ENCODE data around the gene GMPPB.
A peak's percentile ranks its signal among the peaks of the same experiment; 100 is the strongest.
"Not testable (repeated sequence)": the region's sequence is repeated elsewhere in the genome, so short reads cannot be mapped to it uniquely, and the experiment has no call there.

Gene GMPPB

DNA sequence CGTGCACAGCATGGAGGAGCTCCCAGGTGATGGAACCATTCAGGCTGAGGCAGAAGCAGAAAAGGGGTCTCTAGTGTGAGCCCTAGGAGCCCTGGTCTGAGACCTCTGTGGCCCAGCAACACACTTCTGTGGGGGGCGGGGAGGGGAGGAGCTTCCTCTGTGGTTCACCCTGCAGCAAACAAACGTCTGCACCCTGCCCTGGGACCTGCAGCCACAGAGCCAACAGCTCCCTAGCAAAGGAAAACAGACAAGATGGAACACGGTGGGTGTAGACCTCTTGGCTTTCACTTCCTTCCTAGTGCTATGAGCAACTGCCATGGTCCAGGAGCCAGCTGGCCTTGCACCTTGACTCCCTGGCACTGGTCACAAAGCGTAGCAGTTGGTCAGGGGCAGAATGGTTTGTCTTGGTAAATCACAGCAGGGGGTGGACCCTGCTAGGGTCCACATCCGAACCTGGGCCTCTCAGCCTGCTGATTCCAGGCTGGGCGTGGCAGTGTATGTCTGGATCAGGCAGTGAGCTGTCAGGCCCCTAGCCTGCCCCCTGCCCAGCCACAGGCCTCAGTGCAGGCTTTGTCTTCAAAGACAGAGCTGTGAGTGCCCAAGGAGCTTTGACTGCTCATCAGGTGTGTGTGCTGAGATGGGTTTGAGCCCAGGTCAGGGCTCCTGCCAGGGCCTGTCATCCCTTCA, 11.0 kb downstream of the GMPPB start:
- DNase-seq: no peak

DNA sequence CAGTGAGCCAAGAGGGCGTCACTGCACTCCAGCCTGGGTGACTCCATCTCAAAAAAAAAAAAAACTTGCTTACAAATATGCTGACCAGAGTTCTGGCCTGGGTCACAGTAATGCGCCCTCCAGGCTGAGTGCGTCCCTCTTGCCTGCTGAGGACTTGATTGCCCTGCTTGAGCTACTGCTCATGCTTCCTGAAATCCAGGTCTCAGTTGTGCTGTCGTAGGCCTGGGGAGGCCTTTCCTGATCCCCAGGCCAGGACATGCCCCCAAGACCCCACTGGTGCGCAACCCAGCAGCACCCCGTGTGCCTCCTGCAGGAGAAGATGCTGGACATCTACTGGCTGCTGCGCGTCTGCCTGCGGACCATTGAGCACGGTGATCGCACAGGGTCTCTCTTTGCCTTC, 11.6 kb downstream of the GMPPB start:
- no peak for DNase-seq

DNA sequence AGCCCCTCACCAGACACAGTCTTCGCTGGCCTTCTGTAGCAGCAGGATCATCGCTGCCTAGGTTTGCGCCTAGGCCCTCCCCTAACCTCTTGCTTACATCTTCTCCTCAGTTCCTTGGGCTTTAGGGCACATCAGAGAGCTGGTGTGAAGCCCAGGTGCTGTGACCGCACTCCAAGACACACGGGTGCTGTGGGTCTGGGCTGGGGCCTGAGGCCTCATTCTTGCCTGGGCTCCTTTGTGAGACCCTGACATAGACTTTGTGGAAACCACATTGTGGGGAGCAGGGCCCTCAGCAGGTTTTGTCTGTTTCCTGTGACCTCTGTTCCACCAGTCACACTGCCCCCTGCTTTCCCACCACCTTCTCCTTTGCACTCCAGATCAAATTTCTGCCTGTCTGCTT, 12.3 kb downstream of the GMPPB start:
- no peak for DNase-seq

DNA sequence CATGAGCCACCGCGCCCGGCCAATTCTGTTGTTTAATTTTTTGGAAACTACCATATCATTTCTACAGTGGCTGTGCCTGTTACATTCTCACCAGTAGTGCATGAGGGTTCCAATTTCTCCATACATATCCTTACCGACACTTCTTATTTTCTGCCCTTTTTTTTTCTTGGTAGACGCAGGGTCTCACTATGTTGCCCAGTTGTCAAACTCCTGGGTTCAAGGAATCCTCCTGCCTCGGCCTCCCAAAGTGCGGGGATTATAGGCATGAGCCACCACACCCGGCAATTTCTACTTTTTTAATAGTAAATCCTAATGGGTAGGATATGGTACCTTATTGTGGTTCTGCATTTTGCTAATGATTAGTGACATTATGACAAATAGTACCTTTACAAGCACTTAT, 13.9 kb downstream of the GMPPB start:
- no peak for DNase-seq

DNA sequence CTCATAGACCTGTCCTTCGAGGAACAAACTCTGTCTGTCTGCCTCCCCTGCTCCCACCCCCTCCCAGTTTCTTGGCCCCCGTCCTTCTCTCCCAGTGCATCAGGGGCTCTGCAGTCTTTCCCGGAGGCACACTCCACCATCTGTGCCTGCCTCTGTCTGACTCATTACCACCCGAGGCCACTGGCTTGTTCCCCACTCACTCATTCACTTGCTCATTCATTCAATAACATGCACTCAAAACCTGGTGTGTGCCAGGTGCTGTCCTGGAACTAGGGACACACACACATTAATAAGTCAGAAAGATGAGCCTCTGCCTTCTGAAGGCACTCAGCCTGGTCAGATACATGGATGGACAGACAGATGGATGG, 16.7 kb downstream of the GMPPB start:
- no peak for DNase-seq

DNA sequence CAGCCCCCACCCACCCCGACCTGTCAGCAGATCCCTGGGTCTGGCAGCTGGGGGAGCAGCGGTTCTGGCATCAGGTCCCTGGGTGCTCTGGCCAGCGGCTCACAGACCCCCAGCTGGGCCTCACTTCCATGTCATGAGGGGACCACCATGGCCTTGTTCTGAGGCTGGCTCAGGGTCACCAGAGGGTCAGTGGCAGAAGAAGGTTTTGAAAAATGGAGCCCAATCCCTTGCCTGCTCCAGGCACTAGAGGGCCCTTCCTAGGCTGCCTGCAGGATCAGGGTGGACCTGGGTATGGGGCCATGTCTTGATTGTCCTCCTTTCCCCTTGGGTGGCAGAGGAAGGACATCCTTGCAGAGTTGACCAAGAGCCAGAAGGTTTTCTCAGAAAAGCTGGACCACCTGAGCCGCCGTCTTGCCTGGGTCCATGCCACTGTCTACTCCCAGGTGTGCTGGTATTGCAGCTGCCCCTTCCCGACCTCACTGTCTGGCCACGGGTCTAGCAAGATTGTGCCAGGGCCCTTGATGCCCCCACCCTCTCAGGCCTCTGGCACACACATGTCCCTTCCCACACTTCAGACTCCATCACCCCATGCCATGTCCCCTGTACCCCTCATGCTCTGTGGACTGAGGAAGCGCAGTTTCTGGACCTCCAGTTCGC, 17.2 kb downstream of the GMPPB start:
- no peak for DNase-seq

DNA sequence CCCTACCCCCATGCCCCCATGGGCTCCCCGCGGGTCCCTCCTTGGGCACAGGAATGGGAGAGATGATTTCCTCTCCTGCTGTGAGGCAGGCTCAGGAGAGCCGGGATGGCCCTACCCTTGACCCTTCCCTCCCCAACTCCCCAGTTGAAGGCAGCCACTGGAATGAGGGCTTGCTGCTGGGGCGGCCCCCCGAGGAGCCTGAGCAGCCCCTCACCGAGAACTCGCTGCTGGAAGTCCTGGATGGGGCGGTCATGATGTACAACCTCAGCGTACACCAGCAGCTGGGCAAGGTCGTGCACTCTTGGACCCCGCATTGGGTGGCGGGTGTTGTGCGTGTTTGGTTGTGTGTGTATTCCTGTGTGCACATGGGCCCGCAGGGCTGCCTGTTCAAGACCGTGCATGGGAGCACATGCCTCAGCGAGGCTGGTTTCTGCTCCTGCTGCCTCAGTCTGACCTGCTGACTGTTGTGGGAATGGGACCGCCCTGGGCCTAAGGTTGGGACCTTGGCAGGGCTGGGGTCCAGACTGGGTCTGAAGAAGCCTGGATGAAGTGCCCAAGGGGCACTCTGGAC, 18.3 kb downstream of the GMPPB start:
- DNase-seq: no peak

DNA sequence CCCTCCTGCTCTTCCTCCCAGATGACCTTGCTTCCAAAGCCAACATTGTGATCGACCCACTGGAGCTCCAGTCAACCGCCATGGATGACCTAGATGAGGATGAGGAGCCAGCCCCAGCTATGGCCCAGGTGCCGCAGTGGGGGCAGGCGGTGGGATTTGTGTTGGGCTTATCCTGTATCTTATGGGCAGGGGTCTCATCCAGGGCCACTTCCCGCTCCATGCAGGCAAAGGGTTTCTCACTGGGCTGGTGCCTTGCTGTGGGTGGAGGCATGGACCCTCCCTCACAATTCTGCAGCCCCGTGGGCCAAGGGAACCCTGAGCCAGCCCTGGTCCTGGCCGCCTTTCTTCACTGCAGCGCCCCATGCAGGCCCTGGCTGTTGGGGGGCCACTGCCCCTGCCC, 19.1 kb downstream of the GMPPB start:
- no peak for DNase-seq

DNA sequence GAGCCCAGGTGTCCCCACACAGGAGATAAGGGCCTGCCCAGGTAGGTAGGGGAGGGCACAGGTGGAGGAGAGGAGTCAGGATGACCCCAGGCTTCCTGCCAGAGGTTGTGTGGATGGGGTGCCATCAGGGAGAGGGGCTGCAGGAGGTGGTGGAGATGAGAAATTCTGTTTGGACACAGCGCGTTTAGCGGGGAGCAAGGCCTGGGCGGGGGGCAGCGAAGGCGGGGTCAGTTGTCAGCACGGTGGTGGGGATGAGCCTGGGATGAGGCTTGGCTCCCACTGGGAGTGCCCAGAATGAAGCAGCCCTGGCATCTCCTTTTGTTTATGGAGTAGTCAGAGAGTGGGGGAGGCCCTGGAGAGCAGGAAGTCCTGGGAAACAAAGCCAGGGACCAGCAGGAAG, 19.8 kb downstream of the GMPPB start:
- DNase-seq: no peak

DNA sequence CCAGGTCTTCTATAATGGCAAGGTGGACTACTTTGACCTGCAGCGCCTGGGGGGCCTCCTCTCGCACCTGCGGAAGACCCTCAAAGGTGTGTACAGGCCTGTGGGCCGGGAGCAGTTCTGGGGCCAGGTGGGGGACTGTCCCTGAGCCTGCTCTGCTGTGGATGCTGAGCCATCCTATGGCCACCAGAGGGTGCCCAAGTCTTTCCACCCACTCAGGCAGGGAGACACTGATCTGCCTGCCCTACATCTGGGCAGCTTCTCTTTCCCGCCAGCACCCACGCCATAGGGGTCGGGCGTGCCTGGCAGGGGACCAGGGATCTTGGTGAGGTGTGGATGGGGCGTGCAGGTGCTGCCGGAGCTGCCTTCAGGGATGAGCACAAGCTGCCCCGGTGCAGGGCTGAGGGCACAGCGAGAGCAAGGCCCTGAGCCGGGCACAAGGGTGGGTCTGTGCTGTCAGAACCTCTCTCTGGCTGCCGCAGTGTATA, 20.3 kb downstream of the GMPPB start:
- DNase-seq: peak in 4 of 5 donors; percentile 33 to 66 (median 51)

DNA sequence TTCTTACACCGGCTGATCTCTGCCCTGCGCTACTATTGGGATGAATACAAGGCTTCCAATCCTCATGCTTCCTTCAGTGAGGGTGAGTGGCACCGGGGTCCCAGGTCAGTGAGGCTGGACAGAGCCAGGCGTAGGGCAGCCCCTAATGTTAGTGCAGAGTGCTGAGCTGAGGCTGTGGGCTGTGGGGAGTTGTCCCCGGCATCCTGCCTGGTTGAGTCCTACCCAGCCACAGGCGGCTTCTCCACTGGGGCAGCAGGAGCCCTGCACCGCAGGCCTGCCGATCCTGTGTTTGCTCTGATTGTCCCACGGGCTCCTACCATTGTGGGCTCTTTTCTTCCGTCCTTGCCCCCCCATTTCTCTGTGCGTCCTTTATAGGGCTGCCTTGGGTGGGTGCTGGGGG, 21.1 kb downstream of the GMPPB start:
- DNase-seq: no peak

DNA sequence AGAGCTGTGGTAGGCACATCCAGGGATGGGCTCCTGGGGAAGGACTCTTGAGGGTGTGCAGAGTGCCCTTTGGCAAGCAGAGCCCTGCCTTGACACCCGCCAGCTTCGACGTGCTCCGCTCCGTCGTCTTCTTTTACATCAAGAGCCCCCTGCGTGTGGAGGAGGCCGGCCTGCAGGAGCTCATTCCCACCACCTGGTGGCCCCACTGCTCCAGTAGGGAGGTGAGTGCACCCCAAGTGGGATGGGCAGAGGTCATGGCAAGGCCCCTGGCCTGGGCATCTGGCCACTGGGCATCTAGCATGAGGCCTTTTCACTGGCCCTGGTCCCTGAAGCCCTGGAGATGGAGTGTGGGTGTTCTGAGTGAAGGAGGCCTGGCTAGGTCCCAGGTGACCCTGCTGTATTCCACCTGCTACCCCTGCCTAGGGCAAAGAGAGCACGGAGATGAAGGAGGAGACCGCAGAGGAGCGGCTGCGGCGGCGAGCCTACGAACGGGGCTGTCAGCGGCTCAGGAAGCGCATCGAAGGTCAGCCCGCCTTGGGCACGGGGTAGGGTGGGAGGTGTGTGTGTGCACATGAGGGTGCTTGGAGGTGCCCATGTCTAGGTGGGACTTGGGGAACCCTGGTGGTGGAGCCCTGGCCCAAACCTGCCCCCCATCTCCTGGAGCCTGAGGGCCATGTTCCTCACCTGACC, 22.2 kb downstream of the GMPPB start:
- DNase-seq: no peak

DNA sequence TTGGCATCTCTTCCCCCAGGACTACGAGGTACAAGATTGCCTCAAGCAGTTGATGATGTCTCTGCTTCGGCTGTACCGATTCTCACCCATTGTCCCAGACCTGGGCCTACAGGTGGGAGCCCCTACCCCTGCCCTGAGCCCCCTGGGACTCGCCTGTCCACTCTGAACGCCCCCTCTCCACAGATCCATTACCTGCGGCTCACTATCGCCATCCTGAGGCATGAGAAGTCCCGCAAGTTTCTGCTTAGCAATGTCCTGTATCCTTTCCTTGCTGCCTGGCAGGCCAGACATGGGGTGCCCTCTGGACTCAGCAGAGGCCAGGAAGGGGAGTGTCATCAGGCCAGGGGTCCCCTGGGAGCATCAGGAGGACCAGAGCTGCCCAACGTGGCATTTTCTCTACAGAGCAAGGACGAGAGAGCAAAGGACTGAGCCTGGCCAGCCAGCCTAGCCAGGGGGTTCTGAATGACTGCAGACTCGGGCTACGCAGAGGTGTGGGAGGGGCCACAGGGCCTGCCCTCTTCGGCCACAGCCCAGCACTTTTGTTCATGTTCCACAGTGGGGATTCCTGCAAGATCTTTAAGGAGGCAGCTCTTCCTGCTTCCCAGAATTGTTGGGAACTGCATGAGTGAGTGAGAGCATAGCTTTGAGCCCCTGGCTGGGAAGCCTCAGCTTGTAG, 23.2 kb downstream of the GMPPB start:
- DNase-seq: no peak

DNA sequence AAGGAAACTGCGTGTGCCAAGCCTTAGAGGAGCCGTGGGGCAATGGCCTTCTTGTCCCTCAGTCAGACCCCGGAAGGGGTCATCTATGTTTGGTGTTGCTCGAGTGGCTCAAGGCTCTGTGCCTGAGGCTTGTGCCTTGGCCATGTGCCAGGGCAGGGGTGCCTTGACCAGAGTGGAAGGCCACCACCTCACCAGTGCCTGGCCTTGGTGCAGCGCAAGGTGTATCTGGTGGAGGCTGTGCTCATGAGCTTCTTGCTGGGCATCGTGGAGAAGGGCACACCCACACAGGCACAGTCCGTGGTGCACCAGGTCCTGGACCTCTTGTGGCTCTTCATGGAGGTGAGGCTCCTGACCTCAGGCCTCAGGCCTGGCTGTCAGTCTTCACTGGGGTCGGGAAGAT, 23.7 kb downstream of the GMPPB start:
- DNase-seq: no peak

DNA sequence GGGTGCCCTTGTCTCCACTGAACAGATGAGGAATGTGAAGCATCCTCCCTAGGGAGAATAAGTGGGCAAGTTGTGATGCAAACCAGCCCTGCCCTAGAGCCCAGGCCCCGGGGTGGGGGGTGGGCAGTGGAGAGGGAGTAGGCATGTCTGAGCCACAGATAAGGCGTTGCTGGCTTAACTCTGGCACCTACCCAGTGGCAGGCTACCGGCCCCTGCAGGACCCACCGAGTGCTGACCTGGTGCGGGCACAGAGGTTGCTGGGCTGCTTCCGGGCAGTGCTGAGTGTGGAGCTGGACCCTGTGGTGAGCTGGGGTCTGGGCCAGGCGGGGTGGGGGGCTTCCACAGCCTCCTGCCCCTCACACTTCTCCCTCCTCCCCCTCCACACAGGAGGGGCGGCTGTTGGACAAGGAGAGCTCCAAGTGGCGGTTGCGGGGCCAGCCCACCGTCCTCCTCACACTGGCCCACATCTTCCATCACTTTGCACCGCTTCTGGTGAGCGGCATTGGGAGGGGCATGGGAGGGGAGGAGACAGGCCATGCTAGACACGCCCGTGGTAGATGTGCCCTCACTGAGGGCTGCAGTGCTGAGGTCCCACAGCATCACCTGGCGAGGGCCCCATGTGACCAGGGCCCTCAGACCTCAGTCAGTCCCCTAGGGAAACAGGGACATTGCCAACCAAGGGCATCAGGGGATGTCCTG, 24.3 kb downstream of the GMPPB start:
- DNase-seq: no peak

DNA sequence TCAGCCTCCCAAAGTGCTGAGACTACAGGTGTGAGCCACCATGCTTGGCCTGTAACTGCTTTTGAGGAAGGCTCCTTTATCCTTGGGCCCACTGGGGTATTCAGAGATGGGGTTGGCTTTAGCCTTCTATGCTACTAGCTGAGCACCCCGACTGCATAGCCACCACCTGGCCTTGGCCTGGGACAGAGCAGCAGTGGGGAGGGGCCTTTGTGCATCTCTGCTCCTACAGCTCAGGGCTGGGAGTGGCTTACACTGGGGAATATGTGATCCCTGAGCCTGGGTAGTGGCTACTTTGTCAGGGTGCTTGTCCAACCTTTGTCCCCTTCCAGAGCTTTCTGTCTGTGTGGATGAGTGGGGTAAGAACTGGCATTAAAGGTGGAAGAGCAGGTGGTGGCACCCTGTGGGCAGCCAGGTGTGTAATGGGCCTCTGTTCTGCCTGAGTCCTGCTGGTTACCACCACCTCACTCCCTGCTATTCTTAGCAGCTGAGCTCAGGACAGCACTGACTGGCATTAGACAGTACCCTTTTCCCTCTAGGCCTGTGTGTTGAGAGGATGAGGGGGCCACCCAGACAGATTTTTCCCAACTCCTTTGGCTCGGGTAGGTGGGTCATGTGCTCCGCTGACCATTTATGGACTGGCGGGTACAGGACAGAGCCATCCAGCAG, 28.3 kb downstream of the GMPPB start:
- DNase-seq: not testable (repeated sequence)

DNA sequence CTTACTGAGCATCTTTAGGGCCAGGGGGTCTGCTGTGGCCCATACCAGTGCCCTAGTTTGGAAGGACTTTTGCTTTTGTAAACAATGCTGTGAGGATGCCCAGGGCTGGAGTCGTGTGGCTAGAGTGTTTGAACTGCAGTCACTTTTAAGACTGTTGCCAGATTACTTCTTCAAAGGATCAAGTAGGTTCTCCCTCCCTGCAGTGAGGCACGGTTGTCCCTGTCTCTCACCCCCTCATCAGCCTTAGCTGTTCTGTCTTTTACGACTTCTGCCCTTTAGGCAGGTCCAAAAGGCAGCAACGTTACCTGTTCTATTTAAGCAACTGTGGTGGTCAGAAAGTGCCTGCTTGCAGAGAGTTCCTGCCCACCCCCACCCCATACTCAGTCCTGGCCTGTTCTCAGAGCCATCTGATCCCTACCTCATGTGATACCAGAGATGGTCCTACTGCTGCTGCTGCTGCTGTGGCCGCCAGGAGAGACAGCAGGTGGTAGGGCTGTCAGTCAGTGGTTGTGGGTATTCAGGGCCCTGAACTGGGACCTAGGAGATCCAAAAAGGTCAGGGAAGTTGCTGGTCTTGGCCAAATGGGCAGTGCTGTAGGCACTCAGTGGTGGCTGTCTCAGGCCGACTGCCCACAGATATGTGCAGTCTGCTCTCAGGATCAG, 29.2 kb downstream of the GMPPB start:
- not testable (repeated sequence) for DNase-seq

DNA sequence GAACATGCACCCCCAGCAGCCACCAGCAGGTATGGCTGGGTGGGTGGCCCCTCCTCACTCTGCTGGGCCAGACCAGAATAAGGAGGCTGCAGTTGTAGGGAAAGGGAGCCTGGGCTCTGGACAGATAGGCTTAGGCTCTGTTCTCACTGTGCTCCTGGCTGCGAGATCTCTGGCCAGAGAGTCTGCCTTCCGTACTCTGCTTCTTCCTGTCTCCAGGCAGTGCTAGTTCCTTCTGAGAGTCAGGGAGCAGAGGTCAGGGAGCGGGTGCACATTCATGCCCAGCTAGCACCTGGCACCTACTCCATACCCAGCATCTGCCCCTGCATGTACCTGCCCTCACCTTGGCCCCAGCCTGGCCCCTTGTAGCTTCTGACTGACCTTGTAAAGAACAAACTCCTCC, 32.3 kb downstream of the GMPPB start:
- DNase-seq: not testable (repeated sequence)

DNA sequence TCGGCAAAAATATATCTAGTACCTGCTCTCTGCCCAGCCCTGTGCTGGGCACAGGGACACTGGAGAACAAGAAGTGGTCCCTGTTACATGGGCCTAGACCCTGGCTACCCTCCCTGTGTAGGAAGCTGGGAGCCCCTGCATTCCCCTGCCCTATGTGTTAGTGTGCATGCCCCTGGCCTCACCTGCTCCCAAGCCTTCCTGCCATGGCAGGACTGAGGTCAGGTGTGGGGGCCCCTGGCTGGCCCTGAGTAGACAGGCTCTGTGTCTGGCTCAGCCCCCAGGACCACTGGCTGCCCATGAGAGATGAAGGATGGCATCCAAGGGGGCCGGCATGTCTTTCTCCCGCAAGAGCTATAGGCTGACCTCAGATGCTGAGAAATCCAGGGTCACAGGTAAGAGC, 32.9 kb downstream of the GMPPB start:
- not testable (repeated sequence) for DNase-seq

DNA sequence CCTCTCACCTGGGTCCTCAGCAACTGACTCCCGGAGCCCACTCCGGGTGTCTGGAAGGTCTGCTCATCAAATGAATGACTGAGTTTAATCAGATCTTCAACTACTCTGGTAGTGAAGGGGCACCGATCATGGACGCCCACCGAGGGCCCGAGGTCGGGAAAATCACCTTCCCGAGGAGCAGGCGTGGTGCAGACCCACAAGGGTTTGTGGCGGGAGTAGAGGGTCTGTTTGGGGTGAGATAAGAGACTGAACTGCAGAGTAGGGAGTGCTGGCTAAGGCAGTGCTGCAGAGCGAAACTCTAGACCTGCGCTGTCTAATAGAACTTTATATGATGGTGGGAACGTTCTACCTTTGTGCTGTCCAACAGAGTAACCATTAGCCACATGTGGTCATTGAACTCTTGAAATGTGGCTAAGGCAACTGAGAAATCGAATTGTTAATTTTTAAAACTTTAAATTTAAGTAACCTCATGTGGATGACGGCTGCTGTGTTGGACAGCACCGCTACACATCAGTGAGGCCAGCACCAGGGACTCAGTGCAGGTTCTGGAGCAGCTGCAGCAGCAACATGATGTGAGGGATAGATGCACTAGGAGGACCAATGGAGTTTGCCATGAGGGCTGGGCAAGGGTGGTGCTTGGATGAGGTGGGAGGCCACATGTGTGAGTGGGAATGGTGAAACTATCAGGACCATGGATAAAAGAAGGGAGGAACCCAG, 33.7 kb downstream of the GMPPB start:
- DNase-seq: not testable (repeated sequence)
